Measurements from ENCODE around the gene PRR29.

PRR29 gene

GRCh38 chr17:64001091-64001579, 3.0 kb downstream of the PRR29 start:
- no peak overlapping the region for H3K4me3 ChIP-seq (ENCODE audit: low read length)
- H4K20me1 ChIP-seq (ENCODE audit: control insufficient read depth, insufficient read depth, low read depth, low read length): no peaks in the 10 kb centered on the region
- H3K4me1 ChIP-seq (ENCODE audit: control insufficient read depth, low read length): peaks cover 19% of the 10 kb centered on the region
- TF ChIP-seq EZH2phosphoT487 (IDR thresholded peaks at IDR 0.05; ENCODE audit: borderline replicate concordance, low read length): no peak
- no peak for TF ChIP-seq CTCF (IDR thresholded peaks at IDR 0.05; ENCODE audit: low read depth, low read length, poor library complexity, severe bottlenecking)
- H3K4me2 ChIP-seq (ENCODE audit: low read length): no peak overlapping the region
- no peaks in the 10 kb centered on the region for H3K9me2 ChIP-seq (replicated peaks; ENCODE audit: control insufficient read depth, low read length)
- H3K36me3 ChIP-seq (ENCODE audit: control insufficient read depth, low read length): peaks cover 14% of the 10 kb centered on the region; the same call in 1 of the 2 replicates
- H3K27me3 ChIP-seq (ENCODE audit: control insufficient read depth, low read length): peaks cover 37% of the 10 kb centered on the region
- no peak overlapping the region for H3K27ac ChIP-seq (ENCODE audit: low read depth, low read length)
- H3K79me2 ChIP-seq (ENCODE audit: control insufficient read depth, low read length): no peaks in the 10 kb centered on the region
- H3K9me3 ChIP-seq (ENCODE audit: control insufficient read depth, insufficient read depth, low read length): no peaks in the 10 kb centered on the region
- no peaks in the 10 kb centered on the region for H3F3A ChIP-seq (ENCODE audit: control insufficient read depth, insufficient read depth)

- no peak for TF ChIP-seq EZH2phosphoT487 (IDR thresholded peaks at IDR 0.05; ENCODE audit: borderline replicate concordance, low read length)
- TF ChIP-seq CTCF (IDR thresholded peaks at IDR 0.05; ENCODE audit: low read depth, low read length, poor library complexity, severe bottlenecking): no peak
- Histone ChIP-seq H4K20me1 (ENCODE audit: control insufficient read depth, insufficient read depth, low read depth, low read length) (no peaks in the 10 kb centered on the region), H3K4me1 (ENCODE audit: control insufficient read depth, low read length) (peaks cover 19% of the 10 kb centered on the region), H3K4me3 (ENCODE audit: low read length) (no peak overlapping the region), H3K36me3 (ENCODE audit: control insufficient read depth, low read length) (peaks cover 14% of the 10 kb centered on the region; the same call in 1 of the 2 replicates), H3K27me3 (ENCODE audit: control insufficient read depth, low read length) (peaks cover 29% of the 10 kb centered on the region), H3K79me2 (ENCODE audit: control insufficient read depth, low read length) (no peaks in the 10 kb centered on the region), H3K9me2 (replicated peaks; ENCODE audit: control insufficient read depth, low read length) (no peaks in the 10 kb centered on the region), H3F3A (ENCODE audit: control insufficient read depth, insufficient read depth) (no peaks in the 10 kb centered on the region), H3K4me2 (ENCODE audit: low read length) (no peak overlapping the region), H3K9me3 (ENCODE audit: control insufficient read depth, insufficient read depth, low read length) (no peaks in the 10 kb centered on the region), H3K27ac (ENCODE audit: low read depth, low read length) (no peak overlapping the region)
These were observed 3.8 kb downstream of the PRR29 start for GRCh38 chr17:64001763-64002529.

- H3K4me3 ChIP-seq (ENCODE audit: low read length): no peak overlapping the region
- no peaks in the 10 kb centered on the region for H3K79me2 ChIP-seq (ENCODE audit: control insufficient read depth, low read length)
- peaks cover 14% of the 10 kb centered on the region; the same call in 1 of the 2 replicates for H3K36me3 ChIP-seq (ENCODE audit: control insufficient read depth, low read length)
- no peaks in the 10 kb centered on the region for H3K9me2 ChIP-seq (replicated peaks; ENCODE audit: control insufficient read depth, low read length)
- no peaks in the 10 kb centered on the region for H4K20me1 ChIP-seq (ENCODE audit: control insufficient read depth, insufficient read depth, low read depth, low read length)
- H3F3A ChIP-seq (ENCODE audit: control insufficient read depth, insufficient read depth): no peaks in the 10 kb centered on the region
- no peak for TF ChIP-seq EZH2phosphoT487 (IDR thresholded peaks at IDR 0.05; ENCODE audit: borderline replicate concordance, low read length)
- TF ChIP-seq CTCF (IDR thresholded peaks at IDR 0.05; ENCODE audit: low read depth, low read length, poor library complexity, severe bottlenecking): no peak
- H3K27me3 ChIP-seq (ENCODE audit: control insufficient read depth, low read length): peaks cover 19% of the 10 kb centered on the region
- H3K4me2 ChIP-seq (ENCODE audit: low read length): no peak overlapping the region
- peaks cover 12% of the 10 kb centered on the region for H3K4me1 ChIP-seq (ENCODE audit: control insufficient read depth, low read length)
- no peaks in the 10 kb centered on the region for H3K9me3 ChIP-seq (ENCODE audit: control insufficient read depth, insufficient read depth, low read length)
- no peak overlapping the region for H3K27ac ChIP-seq (ENCODE audit: low read depth, low read length)
These were observed 4.7 kb downstream of the PRR29 start for GRCh38 chr17:64002658-64003525.
